Endothelial cell of umbilical vein (primary cell): ENCODE measurements around the gene CC2D1A. TPM values are rescaled to one million over a fixed set of nuclear protein-coding genes. Genes with fewer than 3 reads are reported as not detected.

Experiments used
- BruUV-seq: library from RNA; stranded (reverse); fragments of 400-500 nt; replicated peaks from 2 replicates; lab custom pipeline; 2021; lab: Mats Ljungman, UMichigan
- CTCF ChIA-PET: fragments of 300-600, 350-600 bp; sonication (Branson Sonifier 250); formaldehyde crosslinking; loops from one replicate; lab custom pipeline; 2021; ENCODE audit warnings: antibody characterized with exemption, inconsistent platforms; lab: Charles Lee
- POLR2A ChIA-PET: fragments of 300-600, 350-600 bp; sonication (Branson Sonifier 250); formaldehyde crosslinking; loops from one replicate; lab custom pipeline; 2021; ENCODE audit warnings: antibody characterized with exemption, inconsistent platforms; lab: Charles Lee
- DNase-seq: peaks from one replicate; pipeline ENCODE4 v3.0.0-alpha.2; 2011; ENCODE audit warnings: low read depth, low spot score
- FAIRE-seq: peaks from 2 replicates; lab custom pipeline; 2011; peaks lifted over from hg19 to GRCh38; lab: Jason Lieb, UNC
- H2AFZ ChIP-seq: 2 replicates; pipeline ENCODE4 v1.6.0; 2012; ENCODE audit warnings: low read depth, low read length, control low read depth, inconsistent platforms
- H3K27ac ChIP-seq: 2 replicates; pipeline ENCODE4 v1.5.1; 2011; ENCODE audit warnings: low read depth, mild to moderate bottlenecking, control low read depth, low read length, moderate library complexity; ENCODE audit not compliant: insufficient read depth
- H3K27me3 ChIP-seq, 2 experiments: 2 replicates each; pipeline versions ENCODE4 v1.6.0 to v1.6.1; 2011; ENCODE audit warnings: low read length in 2 of 2, mixed read lengths in 1 of 2; ENCODE audit not compliant: control insufficient read depth in 2 of 2, insufficient read depth in 2 of 2
- H3K36me3 ChIP-seq, 2 experiments: 2 replicates in 1 of 2; 3 replicates in 1 of 2; pipeline ENCODE4 v1.5.1; 2011; ENCODE audit warnings: low read length in 2 of 2, mild to moderate bottlenecking in 1 of 2, moderate library complexity in 1 of 2; ENCODE audit not compliant: control insufficient read depth in 2 of 2, insufficient read depth in 2 of 2; ENCODE audit errors: extremely low read depth in 1 of 2
- H3K4me1 ChIP-seq: 3 replicates; pipeline ENCODE4 v1.5.1; 2011; ENCODE audit warnings: mild to moderate bottlenecking, low read length; ENCODE audit not compliant: control insufficient read depth, insufficient read depth; ENCODE audit errors: extremely low read depth
- H3K4me2 ChIP-seq: 2 replicates; pipeline ENCODE4 v1.6.1; 2011; ENCODE audit warnings: low read length, control low read depth, mixed read lengths; ENCODE audit not compliant: insufficient read depth
- H3K4me3 ChIP-seq, 3 experiments: fragments of 200-600 bp in 1 of 3; sonication (generic), shearing (Covaris generic) in 1 of 3; replicated peaks in 1 of 3; 2 replicates each; pipeline ENCODE4 v1.5.1; 2011 to 2016; ENCODE audit warnings: control low read depth in 3 of 3, low read length in 3 of 3, mild to moderate bottlenecking in 2 of 3, inconsistent platforms in 1 of 3, low read depth in 1 of 3, moderate library complexity in 1 of 3; ENCODE audit not compliant: insufficient read depth in 1 of 3
- H3K79me2 ChIP-seq: 2 replicates; pipeline ENCODE4 v1.6.0; 2012; ENCODE audit warnings: low read length, inconsistent platforms; ENCODE audit not compliant: control insufficient read depth, insufficient read depth
- H3K9ac ChIP-seq: replicated peaks from 2 replicates; pipeline ENCODE3; 2011; ENCODE audit warnings: low read length, control low read depth; ENCODE audit not compliant: insufficient read depth; ENCODE audit errors: extremely low read depth
- H3K9me1 ChIP-seq: replicated peaks from 3 replicates; pipeline ENCODE4 v1.6.0; 2011; ENCODE audit warnings: mild to moderate bottlenecking, low read length; ENCODE audit not compliant: control insufficient read depth, insufficient read depth; ENCODE audit errors: extremely low read depth
- H3K9me3 ChIP-seq: replicated peaks from 2 replicates; pipeline ENCODE4 v1.5.1; 2012; ENCODE audit warnings: low read length, inconsistent platforms; ENCODE audit not compliant: control insufficient read depth, insufficient read depth
- H4K20me1 ChIP-seq: replicated peaks from 2 replicates; pipeline ENCODE3; 2011; ENCODE audit warnings: mild to moderate bottlenecking, low read length; ENCODE audit not compliant: control insufficient read depth, insufficient read depth; ENCODE audit errors: extremely low read depth
- EZH2 ChIP-seq: IDR thresholded peaks from 2 replicates; pipeline ENCODE4 v1.6.1; 2012; ENCODE audit warnings: borderline replicate concordance, low read depth, mild to moderate bottlenecking, moderate library complexity, low read length, inconsistent platforms; ENCODE audit not compliant: severe bottlenecking
- FOS ChIP-seq: IDR thresholded peaks from 2 replicates; pipeline ENCODE4 v1.6.1; 2011; ENCODE audit warnings: mild to moderate bottlenecking, low read length, moderate library complexity, borderline replicate concordance; ENCODE audit not compliant: insufficient read depth
- GATA2 ChIP-seq: IDR thresholded peaks from 2 replicates; pipeline ENCODE4 v1.7.0; 2011; ENCODE audit warnings: low read depth, mild to moderate bottlenecking, moderate library complexity, mixed read lengths, low read length; ENCODE audit not compliant: insufficient read length, insufficient read depth
- JUN ChIP-seq: IDR thresholded peaks from 2 replicates; pipeline ENCODE4 v1.6.1; 2011; ENCODE audit warnings: borderline replicate concordance, low read depth; ENCODE audit not compliant: insufficient read length, insufficient read depth
- MAX ChIP-seq: IDR thresholded peaks from 2 replicates; pipeline ENCODE4 v1.6.1; 2011; ENCODE audit not compliant: insufficient read depth, insufficient read length
- MYC ChIP-seq: IDR thresholded peaks from one replicate; pipeline ENCODE4 v1.6.1; 2011; ENCODE audit warnings: mild to moderate bottlenecking, low read depth, low read length
- POLR2A ChIP-seq: IDR thresholded peaks from 2 replicates; pipeline ENCODE4 v1.6.1; 2012; ENCODE audit warnings: low read depth, mild to moderate bottlenecking, control low read depth, low read length
- POLR2AphosphoS5 ChIP-seq: IDR thresholded peaks from 2 replicates; pipeline ENCODE4 v1.6.1; 2012; ENCODE audit warnings: low read depth, mild to moderate bottlenecking, control low read depth, low read length, moderate library complexity; ENCODE audit not compliant: insufficient read depth
- dilution Hi-C: fragments of 300-500 bp; cut with MboI; formaldehyde crosslinking; loops from one replicate; pipeline ENCODE4 v1.15.0; 2019; ENCODE audit warnings: low sequenced_read_pairs; ENCODE audit not compliant: extremely low pct_ligation_motif_present
- intact Hi-C: fragments of 100-400 bp; cut with micrococcal nuclease; formaldehyde crosslinking; loops from one replicate; pipeline ENCODE4 v1.10.0; 2022
- polyA plus RNA-seq, 4 experiments: library from polyadenylated mRNA; depleted of rRNA in 3 of 4; stranded (reverse) in 3 of 4; unstranded in 1 of 4; fragments of >200 nt; gene quantifications; 2 replicates each; pipeline versions ENCODE4 v1.2.1 to v1.2.3, GENCODE V29; 2011 to 2012; ENCODE audit warnings: missing spikeins in 1 of 4
- total RNA-seq: library from RNA; stranded (reverse); gene quantifications from 2 replicates; pipeline ENCODE4 v1.2.3, GENCODE V29; 2021
- TF ChIP-seq, protein P1 (sequence below), 2 donors: IDR thresholded peaks; 1 replicate in 1 of 2; 2 replicates in 1 of 2; pipeline ENCODE4 v1.5.1; 2011; ENCODE audit warnings: low read length in 2 of 2, mild to moderate bottlenecking in 2 of 2, moderate library complexity in 2 of 2, control low read depth in 1 of 2, inconsistent platforms in 1 of 2, low read depth in 1 of 2; ENCODE audit not compliant: insufficient read depth in 1 of 2; ENCODE audit errors: extremely low read depth in 1 of 2

CC2D1A gene
- total and polyA plus RNA-seq, 2 donors (not counting 3 experiments of a cell fraction or from before 2014, with no cell fraction given): 13.6 to 33.7 TPM

- peaks cover 17 to 31% of the 10 kb centered on the region in 2 experiments for H3K36me3 ChIP-seq
These were observed 50.4 kb downstream of the CC2D1A start for GRCh38 chr19:13956365-13956744.

More at GRCh38 chr19:13956365-13956744, 50.4 kb downstream of the CC2D1A start:
- H3K9me3 ChIP-seq: no peaks in the 10 kb centered on the region
- dilution Hi-C loops (no loop called here), intact Hi-C loops (no loop called here)
- no peak for FAIRE-seq
- ChIA-PET POLR2A (interaction anchor here (1.0 kb wide), 1 partner anchor 31 kb away, joined by 3 read pairs; no protein-coding TSS in a partner anchor), CTCF (interaction anchor here (1.2 to 1.3 kb wide), 2 partner anchors 75 to 86 kb away, joined by 3 read pairs; partner anchors contain the start of gene IL27RA)
- DNase-seq: no peak
- H3K9me1 ChIP-seq: no peaks in the 10 kb centered on the region
- H3K27me3 ChIP-seq: no peaks in the 10 kb centered on the region
- no peaks in the 10 kb centered on the region for H4K20me1 ChIP-seq
- H3K27ac ChIP-seq: no peak overlapping the region
- peaks cover 20% of the 10 kb centered on the region for H3K79me2 ChIP-seq
- H3K4me1 ChIP-seq: peaks cover 10% of the 10 kb centered on the region
- BruUV-seq: no TSS peak
- H2AFZ ChIP-seq: no peak overlapping the region
- no peak overlapping the region for H3K4me3 ChIP-seq
- H3K4me2 ChIP-seq: no peak overlapping the region
- TF ChIP-seq, protein P1, sequence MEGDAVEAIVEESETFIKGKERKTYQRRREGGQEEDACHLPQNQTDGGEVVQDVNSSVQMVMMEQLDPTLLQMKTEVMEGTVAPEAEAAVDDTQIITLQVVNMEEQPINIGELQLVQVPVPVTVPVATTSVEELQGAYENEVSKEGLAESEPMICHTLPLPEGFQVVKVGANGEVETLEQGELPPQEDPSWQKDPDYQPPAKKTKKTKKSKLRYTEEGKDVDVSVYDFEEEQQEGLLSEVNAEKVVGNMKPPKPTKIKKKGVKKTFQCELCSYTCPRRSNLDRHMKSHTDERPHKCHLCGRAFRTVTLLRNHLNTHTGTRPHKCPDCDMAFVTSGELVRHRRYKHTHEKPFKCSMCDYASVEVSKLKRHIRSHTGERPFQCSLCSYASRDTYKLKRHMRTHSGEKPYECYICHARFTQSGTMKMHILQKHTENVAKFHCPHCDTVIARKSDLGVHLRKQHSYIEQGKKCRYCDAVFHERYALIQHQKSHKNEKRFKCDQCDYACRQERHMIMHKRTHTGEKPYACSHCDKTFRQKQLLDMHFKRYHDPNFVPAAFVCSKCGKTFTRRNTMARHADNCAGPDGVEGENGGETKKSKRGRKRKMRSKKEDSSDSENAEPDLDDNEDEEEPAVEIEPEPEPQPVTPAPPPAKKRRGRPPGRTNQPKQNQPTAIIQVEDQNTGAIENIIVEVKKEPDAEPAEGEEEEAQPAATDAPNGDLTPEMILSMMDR (IDR thresholded peaks at IDR 0.05; ENCODE audit: extremely low read depth in 1 of 2, insufficient read depth in 1 of 2, low read depth in 1 of 2, low read length in 2 of 2): no peak
- TF ChIP-seq POLR2AphosphoS5 (no peak), FOS (no peak), GATA2 (no peak), EZH2 (no peak), MYC (no peak), JUN (no peak), POLR2A (no peak), MAX (no peak)
- H3K9ac ChIP-seq: no peak overlapping the region
